RKO (cell line): ENCODE data around the gene ATAD5.
"Not testable (repeated sequence)": the region's sequence is repeated elsewhere in the genome, so short reads cannot be mapped to it uniquely, and the experiment has no call there.

Experiments used
- DNase-seq: peaks from one replicate; pipeline ENCODE4 v3.0.0-alpha.2; 2016; ENCODE audit warnings: low spot score

The ATAD5 gene

DNA sequence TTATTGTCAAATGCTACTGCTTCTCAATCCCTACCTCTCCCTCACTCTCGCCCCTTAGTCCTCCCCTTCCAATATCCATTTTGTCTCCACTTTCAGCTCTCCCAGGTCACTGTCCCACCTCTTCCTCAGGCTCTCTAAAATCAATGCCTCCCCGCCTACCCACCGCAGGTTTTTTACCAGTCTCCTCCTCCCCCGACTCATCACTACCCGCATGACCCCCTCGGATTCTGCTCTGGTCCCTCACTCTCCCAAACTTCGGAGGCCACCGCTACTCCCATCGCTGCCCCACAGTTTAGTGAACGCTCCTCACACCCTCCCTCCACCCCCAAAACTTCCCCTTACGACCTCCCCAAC is 7.8 kb upstream of the ATAD5 start:
- peak; percentile 46 for DNase-seq

DNA sequence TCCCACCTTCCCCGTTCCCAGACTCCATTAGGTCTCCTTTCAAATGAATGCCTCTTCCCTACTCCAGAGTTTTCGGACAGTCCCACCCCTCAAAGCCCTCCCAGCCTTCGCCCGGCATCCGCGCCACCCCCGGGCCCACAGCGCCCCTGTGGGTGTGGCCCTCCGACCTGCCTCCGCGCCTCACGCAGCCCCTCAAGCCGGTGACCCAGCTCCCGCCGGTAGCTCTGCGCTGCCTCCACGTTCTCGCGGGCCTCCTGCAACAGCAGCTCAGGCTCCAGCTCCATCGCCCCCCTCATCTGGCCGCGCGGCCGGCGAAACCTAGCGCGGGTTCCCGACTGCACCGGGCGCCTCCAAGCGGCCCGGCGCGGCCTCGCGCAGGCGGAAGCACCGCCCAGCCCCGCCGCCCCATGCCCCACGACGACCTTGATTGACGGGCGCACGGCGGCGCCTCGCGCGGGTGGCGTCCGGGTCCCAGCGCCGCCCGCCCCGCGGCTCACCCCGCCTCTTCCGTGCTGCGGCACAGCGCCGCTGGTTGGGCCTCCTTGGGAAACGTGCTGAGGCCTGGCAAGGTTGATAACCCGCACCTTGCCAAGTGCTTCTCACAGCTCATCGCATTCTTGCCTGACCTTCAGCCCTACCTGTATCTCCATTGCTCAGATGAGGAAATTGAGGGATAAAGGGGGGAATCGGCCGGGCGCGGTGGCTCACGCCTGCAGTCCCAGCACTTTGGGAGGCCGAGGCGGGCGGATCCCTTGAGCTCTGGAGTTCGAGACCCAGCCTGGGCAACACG is 7.2 kb upstream of the ATAD5 start, which contains the start of gene CRLF3:
Gene CRLF3, minus strand, starts transcription at position 337 of the 790 bp plus-strand sequence. Its CDS starts 41 bp downstream, at position 296.
- peak; percentile 93 for DNase-seq

- no peak for DNase-seq
Measured at GRCh38 chr17:30827082-30827481, 4.7 kb upstream of the ATAD5 start.

DNA sequence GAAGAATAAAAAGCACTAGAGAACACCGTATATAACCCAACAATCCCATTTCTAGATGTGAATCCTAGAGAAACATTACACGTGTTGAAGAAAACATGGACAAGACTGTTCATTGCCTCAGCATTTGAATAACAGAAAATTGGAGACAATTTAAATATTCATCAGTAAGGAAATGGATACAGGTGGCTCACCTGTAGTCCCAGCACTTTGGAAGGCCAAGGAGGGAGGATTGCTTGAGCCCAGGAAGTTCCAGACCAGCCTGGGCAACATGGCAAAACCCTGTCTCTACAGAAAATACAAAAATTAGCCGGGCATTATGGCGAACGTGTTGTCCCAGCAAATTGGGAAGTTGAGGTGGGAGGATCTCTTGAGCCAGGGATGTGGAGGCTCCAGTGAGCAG is 2.7 kb upstream of the ATAD5 start:
- no peak for DNase-seq

GRCh38 chr17:30831257-30831656 is 509 bp upstream of the ATAD5 start:
- peak; percentile 47 for DNase-seq

DNA sequence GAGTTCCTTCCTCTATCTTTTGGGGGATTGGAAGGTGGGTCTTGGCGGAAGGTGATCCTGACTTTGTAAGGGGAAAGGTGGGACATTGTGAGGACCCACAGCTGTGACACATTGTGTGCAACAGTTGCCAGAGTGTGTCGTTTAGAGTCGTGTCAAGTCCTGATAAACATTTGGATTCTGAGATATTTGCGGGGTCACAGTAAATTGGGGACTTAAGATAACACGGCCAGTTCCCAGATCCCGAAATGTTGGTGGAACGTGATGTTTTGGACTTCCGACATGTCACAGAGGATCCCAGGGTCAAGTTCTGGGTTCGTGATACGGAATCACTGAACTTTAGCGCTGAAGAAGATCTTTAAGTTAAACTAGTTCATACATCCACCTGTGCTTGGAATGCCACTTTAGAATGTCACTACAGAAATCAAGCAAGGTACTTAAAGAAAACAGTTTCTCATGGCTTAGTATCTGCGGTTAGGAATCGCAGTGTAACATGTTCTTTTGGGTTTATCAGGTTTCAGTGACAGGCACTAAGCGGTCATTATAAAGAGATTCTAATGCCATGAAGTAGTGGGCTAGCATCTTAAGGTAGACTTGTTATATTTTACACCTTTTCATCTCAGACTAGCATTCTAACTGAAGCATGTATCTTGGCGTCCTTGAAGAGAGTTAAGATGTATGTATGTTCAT is 815 bp downstream of the ATAD5 start:
- peak; percentile 21 for DNase-seq

- no peak for DNase-seq
Measured at GRCh38 chr17:30838202-30838807, 6.5 kb downstream of the ATAD5 start.

DNA sequence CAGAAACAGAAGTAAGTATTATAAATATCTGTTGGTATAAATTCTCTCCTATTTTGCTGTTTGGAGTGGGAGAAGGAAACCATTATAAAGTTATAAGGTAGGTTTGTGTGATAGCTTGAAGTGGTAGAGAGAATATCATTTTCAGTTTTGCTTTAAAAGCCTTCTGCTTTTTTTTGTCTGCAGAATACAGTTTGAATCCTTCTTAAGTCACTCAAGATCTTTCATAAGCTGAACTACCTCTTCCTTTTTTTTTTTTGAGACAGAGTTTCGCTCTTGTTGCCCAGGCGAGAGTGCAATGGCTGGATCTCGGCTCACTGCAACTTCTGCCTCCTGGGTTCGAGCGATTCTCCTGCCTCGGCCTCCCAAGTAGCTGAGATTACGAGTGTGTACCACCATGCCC is 9.0 kb downstream of the ATAD5 start:
- no peak for DNase-seq

GRCh38 chr17:30848021-30848420 is 16.3 kb downstream of the ATAD5 start:
- no peak for DNase-seq

DNA sequence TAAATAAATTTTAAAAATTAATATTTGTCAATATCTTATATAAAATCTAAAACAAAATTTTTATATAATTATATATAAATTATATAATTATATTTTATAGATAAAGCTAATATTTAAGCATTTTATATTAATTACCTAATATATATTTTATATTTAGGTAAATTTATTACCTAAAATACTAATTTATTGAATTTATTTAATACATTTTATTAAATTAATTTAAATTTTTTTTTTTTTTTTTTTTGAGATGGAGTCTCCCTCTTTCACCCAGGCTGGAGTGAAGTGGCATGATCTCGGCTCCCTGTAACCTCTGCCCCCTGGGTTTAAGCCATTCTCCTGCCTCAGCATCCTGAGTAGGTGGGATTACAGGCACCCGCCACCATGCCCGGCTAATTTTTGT is 22.4 kb downstream of the ATAD5 start:
- DNase-seq = no peak

- DNase-seq = no peak
Measured at GRCh38 chr17:30858556-30859250, 26.9 kb downstream of the ATAD5 start.

DNA sequence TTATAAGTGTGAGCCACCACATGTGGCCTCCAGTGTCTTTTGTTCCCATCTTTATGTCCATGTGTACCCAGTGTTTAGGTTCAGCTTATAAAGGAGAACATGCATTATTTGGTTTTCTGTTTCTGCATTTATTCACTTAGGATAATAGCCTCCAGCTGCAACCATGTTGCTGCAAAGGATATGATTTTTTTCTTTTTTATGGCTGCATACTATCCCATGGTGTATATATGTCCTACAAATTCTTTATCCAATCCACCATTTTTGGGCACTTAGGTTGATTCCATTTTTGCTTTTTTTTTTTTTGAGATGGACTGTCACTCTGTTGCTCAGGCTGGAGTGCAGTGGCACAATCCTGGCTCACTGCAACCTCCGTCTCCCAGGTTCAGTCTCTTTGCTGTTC is 32.9 kb downstream of the ATAD5 start:
- DNase-seq = no peak

DNA sequence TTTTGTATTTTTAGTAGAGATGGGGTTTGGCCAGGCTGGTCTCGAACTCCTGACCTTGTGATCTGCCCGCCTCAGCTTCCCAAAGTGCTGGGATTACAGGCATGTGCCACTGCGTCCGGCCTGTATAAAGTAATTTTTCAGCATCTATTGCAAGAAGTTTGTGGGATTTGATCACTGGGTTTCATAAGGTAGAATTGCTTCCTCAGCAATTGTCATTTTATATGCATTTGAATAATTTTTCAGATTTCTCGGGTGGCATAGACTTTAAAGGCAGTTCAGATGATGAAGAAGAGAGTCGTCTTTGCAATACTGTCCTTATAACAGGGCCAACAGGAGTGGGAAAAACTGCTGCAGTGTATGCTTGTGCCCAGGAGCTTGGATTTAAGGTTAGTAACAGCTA is 37.2 kb downstream of the ATAD5 start:
- DNase-seq = no peak

- no peak for DNase-seq
Measured at GRCh38 chr17:30886187-30886586, 54.4 kb downstream of the ATAD5 start.

DNA sequence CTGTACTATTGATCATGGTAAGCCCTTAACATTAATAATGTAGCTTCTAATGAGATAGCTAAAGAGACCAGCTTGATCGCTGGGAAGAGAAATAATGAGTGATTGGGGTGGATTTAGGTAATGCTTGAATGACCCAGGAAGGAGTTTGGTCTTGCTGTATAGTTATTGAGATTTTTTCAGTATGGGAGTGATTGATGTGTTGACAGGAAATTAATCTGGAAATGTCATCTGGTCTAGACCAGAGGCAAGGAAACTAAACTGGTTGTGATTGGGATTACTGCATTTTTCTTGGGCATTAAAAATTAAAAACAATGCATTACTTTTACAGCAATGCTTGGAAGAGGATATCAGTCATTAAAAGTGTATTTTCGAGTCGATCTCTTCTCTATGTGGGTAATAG is 62.5 kb downstream of the ATAD5 start:
- DNase-seq = no peak

DNA sequence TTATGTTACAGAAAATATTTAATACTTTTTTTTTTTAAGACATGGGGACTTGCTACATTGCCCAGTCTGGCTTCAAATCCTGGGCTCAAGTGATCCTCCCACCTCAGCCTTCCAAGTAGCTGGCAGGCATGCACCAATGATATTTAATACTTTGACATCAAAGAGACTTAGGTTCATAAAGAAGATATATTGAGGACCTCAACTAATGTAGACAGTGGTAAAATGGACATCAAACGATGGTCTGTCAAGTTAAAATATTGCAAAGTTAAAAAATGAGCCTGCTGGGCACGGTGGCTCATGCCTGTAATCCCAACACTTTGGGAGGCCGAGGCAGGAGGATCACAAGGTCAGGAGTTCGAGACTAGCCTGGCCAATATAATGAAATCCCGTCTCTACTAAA is 65.5 kb downstream of the ATAD5 start:
- DNase-seq = no peak

DNA sequence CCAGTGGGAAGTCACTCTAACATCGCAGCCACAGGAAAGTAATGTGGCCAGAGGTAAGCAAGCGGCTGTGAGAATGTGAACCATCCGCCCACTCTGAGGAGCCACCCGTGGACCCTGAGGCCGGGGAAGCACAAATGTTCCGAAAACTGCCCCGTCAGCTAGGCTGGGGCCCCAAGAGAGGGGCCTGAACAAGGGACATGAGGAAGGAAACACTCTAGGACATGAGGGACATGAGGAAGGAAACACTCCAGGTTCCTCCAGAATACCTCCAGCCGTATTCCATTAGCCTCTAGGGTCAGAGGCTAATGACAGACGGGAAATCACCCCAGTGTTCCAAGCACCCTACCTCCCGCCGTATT is 74.0 kb downstream of the ATAD5 start:
- DNase-seq = no peak

DNA sequence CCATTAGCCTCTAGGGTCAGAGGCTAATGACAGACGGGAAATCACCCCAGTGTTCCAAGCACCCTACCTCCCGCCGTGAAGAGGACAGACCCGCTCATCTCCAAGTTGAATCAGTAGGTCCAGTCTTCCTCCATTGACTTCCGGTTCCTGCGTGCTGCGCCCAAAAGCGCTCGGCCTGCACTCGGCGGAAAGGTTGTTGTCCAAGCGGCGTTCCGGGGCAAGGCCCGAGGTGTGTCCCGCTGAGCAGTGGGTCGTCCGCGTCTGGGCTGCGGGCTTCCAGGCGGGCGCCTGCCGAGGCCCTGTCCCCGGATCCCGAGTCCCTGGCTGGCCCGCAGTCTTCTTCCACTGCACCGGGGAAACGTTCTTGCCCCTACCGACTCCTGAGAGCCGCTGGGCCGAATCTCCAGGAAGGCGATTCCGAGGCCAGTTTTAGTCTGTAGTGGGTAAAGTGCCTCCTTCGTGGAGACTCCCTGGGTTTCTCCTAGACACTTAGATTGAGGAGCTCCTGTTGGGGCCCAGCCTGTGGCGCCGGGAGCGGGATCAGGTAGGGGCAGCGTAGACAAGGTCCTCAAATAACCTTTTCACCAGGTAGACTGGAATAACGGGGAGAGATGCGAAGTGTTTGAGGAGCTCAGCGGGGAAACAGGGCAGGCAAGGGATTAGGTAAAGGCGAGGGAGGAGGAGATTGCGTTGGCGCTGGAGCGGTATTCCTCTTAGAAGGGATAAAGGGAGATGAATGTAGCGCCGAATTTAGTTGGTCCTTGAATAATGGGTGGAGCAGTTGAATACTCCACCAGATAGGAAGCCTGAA is 74.5 kb downstream of the ATAD5 start, which contains the start of gene TEFM:
Gene TEFM, minus strand, starts transcription at position 138 of the 811 bp plus-strand sequence. Its CDS starts 40 bp downstream, at position 98.
- DNase-seq = peak; percentile 93

DNA sequence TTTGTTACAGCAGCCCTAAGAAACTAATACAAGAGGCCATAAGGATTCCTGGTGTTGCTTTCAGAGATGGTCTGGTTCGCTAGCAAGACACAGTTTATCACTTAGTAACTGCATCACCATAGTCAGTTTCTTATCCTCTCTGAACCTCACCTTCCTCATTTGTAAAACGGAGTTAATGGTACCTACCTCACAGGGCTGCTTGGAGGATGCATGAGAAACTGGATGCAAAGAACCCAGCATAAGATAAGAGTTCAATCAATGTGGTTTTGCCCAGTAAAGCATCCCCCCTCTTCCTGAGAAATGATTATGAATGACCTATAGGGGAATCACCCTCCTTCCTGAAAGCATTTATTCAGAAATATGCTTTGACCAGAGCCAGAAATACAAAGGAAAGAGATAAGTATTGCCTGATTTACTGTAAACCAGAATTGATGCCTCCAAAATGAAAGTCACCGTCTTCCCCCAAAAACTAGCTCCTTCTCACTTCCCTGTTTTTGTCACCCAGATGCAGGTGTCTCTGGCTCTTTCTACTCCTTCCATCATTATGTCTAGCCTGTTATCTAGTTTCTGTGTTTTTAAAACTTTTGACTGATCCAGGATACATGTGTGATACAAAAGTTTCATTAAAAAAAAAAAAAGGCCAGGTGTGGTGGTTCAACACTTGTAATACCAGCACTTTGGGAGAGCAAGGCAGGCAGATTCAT is 77.1 kb downstream of the ATAD5 start:
- DNase-seq = no peak

DNA sequence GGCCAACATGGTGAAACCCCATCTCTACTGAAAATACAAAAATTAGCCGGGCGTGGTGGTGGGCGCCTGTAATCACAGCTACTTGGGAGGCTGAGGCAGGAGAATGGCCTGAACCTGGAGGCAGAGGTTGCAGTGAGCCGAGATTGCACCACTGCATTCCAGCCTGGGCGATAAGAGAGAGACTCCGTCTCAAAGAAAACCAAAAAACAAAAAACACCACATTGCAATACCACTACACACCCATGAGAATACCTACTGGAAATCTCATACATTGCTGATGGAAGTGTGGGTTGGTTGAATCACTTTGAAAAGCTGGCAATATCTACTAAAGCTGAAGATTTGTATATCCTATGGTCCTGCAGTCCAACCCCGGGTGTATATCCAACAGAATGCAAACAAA is 78.4 kb downstream of the ATAD5 start:
- not testable (repeated sequence) for DNase-seq

GRCh38 chr17:30913955-30914354 is 82.2 kb downstream of the ATAD5 start:
- no peak for DNase-seq
